Stomach (tissue), 4 donors: ENCODE measurements around the gene EEA1.

Source experiments
- CTCF ChIP-seq, 7 experiments: fragments of 450-650 bp in 4 of 7; fragments of 200-600 bp in 3 of 7; sonication (generic) in 3 of 7; IDR thresholded peaks; one replicate each; pipeline ENCODE4 v1.5.1; 2016 to 2019; ENCODE audit warnings: antibody characterized with exemption in 7 of 7, control low read depth in 2 of 7, mild to moderate bottlenecking in 1 of 7
- POLR2AphosphoS5 ChIP-seq, 3 donors: sonication (generic); formaldehyde crosslinking; IDR thresholded peaks; one replicate each; pipeline ENCODE4 v1.6.1; 2016; ENCODE audit warnings: antibody characterized with exemption in 3 of 3

GRCh38 chr12:92821142-92821541, 108.0 kb downstream of the EEA1 start:
- TF ChIP-seq CTCF (IDR thresholded peaks at IDR 0.05) (no peak), POLR2AphosphoS5 (IDR thresholded peaks at IDR 0.05) (no peak)
